GM18507 (cell line): Measurements from ENCODE around the gene RPS15.
"Not testable (repeated sequence)": the region's sequence is repeated elsewhere in the genome, so short reads cannot be mapped to it uniquely, and the experiment has no call there.

ENCODE experiments used
- DNase-seq: peaks from one replicate; pipeline ENCODE4 v3.0.0; 2011; ENCODE audit warnings: low read depth; ENCODE audit not compliant: insufficient read length; ENCODE audit errors: extremely low spot score
- FAIRE-seq: peaks from 2 replicates; lab custom pipeline; 2011; peaks lifted over from hg19 to GRCh38; lab: Jason Lieb, UNC

The RPS15 gene

DNA sequence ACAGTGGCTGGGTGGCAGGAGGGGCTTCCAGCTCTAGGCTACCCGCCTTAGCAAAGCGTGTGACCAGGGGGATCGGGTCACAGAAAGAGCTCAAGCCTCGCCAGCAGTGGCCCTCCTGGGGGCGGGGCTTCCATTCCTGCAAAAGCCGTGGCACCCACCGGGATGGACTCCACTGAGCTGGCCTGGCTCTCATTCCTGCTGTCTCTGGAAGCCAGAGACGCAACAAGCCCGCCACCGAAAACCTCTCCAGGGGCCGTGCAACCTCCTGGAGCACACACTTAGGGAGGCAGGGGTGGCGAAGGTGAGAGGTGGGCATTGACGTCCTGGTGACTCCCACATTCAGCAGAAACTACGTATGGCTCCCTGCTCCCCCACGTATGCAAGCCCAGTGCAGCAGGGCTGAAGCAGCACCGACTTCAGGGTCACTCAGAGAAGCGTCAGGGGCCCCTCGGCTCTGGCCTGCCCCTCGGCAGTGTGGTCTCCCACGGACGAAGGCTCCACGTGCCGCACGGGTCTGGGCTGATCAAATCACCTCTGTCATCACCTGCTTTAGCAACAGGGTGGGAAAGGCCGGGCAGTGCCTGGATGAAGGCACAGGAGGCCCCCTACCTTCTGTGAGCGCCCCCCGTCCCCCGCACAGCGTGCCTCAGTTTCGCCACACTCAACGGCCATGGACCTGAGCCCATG is 37.7 kb downstream of the RPS15 start:
- no peak for DNase-seq
- FAIRE-seq = no peak

DNA sequence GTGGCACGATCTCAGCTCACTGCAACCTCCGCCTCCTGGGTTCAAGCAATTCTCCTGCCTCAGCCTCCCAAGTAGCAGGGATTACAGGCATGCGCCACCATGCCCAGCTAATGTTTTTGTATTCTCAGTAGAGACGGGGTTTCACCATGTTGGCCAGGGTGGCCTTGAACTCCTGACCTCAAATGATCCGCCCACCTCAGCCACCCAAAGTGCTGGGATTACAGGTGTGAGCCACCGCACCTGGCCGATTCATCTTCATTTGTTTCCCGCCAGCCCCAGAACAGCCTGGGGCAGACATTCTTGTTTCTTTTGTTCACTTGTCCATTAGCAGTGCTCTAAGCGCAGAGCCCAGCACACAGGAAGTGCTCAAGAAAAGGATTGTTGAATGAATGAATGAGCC is 38.9 kb downstream of the RPS15 start:
- DNase-seq, FAIRE-seq: not testable (repeated sequence)

DNA sequence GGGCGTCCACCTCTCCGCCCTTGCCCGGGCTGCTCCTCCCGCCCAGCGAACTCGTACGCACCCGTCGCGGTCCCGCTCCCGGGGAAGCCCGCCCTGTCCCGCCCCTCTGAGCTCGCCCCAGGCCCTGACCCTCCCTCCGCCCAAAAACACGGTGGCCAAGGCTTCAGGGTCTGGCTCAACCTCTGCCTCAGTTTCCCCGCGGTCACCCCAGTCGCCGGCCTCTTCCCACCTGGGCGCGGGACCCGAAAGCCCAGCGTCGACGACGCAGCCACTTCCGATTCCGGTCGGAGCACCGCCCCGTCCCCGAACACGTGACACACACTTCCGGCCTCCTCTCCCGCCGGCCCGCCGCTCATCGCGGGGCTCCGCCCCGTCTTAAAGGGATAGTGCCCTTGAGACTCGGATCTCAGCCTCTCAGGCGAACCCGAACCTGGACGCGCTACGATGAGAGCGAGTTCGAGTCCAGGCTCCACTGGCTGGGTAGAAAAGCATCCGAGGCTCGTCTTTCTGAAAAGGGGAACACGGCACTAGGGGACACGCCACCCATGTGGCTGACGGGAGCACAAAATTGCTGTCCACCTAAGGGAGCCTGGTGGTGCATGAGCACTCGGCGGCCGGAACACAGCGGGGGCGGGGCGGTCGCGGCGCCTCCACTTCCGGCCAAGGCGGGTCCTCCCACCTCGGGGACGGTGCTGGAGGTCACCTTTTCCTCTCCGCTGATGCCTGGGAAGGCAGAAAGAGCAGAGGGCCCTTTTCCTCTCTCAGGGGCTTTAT is 40.9 kb downstream of the RPS15 start, which contains the start of gene C19orf25:
TSS of gene C19orf25 (minus strand) at position 282 of the 774 bp plus-strand sequence. CDS start 312 bp downstream, outside the sequence.
- FAIRE-seq = peak; percentile 99

DNA sequence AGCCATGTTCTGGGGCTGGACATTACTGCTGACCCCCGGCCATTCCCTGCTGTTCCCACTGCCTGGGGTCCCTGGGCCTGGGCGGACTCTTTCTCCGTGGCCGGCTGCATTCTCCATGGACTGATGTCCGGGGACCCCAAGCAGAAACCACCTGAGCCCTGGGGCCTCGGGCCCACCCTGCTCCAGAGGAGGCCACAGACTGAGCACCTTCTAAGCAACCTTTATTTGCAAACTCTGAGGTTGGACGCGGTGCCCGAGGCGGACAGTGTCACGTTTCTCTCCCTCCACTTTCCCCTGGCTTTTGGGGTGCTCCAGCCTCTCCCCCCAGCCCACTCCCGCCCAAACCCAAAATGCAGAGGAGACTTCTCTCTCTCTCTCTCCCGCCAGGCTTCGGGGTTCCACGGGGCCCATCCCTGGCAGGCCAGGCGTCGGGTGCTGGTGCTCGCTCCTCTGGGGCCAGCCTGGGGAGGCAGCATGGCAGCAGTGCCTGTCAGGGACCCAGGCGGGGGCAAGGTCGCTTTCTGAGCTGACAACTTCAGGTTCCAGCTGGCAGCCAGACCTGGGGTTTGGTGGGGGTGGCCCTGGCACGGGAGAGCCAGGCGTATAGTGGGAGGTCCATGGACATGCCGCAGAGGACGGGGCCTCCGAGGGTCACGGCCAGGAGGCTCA is 43.2 kb downstream of the RPS15 start:
- FAIRE-seq (no peak), DNase-seq (no peak)

More for the DNA sequence above, 40.9 kb downstream of the RPS15 start, which contains the start of gene C19orf25:
- peak; percentile 95 for DNase-seq

DNA sequence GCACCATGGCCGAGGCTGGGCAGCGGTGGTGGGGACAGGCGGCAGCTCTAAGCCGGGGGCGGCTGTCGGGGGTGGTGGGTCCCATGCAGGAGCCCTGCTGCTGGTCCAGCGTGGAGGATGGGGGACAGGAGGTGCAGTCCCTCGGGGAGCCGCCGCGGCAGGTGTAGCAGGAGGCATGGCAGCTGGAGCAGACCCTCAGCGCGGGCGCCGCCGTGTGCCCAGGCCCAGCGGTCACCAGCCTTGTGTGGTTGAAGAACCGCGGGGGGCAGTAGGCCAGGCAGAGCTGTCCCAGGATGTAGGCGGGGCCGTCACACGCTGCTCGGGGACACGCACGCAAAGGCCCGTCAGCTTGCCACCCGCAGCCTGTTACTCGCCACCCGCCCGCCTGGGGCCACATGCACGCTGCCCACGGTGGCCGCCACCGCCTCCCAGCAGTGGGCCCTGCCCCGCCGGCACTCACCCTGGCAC is 43.7 kb downstream of the RPS15 start:
- FAIRE-seq (no peak), DNase-seq (no peak)

DNA sequence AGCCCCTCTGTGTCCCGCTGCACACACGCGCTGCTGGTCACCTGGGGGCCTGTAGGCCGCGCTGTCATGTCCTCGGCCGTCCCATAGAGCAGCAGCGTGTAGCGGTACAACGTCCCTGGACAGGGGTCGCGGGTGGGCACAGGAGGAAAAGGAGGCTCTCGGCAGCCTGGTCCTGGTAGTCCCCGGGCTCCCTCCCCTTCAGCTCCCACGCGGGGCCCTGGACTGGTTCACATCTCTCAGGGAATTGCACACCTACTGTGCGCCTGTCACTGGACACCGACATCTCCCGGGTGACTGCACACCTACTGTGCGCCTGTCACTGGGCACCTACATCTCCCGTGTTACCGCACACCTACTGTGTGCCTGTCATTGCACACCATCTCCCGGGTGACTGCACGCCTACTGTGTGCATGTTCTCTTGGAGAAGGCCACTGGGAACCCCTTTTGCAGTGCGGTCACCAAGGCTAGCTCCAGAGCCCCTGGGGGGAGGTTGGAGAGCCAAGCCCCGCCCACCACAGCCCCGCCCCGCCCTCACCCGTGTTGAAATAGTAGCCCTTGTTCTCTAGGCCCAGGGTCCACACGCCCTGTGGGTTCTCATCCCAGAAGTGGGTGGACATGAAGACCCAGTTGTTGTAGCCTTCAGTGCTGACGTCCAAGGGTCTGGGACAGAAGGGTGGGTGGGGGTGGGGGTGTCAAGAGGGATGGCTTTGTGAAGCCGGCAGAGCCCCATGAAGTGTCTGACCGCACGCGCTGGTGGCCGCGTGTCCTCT is 44.4 kb downstream of the RPS15 start:
- FAIRE-seq (no peak), DNase-seq (no peak)

DNA sequence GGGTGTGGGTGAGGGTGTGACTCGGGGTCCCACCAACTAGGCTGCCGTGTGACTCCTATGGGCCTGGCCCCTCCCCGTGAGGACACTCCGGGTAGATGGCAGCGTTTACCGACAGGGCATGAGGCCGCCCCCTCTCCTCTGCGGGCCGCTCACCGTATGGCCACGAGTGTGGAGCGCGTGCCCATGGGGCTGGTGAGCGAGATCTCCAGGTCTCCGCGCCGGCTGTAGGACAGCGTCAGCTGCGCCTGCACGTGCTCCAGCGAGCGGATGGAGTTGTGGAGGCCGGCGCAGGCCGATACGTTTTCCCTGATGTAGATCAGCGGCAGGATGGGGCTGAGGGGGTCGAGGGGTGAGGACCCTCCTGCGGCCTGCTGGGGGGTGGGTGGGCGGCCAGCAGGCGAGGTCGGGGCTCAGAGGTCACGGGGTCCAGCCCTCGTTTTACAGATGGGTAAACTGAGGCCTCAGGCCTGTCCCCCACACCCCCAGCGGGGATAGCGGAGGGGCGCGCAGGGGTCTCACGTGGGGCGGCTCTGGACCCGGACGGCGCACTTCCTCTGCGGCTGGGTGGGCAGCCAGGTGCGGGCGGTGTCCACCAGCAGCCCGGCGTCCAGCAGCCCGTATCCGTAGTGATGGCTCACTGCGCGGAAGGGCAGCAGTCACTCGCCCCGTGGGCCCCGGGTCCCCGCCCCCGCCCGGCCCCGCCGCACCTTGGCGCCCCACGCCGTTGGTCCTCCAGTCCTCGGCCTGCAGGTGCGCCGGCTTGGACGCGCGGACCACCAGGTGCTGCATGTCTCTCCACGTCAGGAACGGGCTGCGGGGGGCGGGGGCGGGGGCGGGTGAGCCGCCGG is 45.2 kb downstream of the RPS15 start:
- FAIRE-seq = no peak
- DNase-seq = no peak

DNA sequence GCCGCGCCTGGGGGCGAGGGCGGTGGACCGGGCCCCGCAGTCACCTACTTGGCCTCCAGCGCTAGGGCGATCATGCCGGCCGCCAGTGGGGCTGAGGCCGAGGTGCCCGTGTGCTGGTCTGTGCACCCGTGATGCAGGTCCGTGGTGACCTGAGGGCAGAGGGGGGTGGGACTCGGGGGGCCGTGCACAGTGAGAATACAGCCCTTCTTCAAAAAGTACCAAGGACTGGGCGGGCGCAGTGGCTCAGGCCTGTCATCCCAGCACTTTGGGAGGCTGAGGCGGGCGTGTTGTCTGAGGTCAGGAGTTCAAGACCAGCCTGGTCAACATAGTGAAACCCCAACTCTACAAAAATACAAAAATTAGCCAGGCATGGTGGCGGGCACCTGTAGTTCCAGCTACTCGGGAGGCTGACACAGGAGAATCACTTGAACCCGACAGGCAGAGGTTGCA is 45.8 kb downstream of the RPS15 start:
- no peak for FAIRE-seq

DNA sequence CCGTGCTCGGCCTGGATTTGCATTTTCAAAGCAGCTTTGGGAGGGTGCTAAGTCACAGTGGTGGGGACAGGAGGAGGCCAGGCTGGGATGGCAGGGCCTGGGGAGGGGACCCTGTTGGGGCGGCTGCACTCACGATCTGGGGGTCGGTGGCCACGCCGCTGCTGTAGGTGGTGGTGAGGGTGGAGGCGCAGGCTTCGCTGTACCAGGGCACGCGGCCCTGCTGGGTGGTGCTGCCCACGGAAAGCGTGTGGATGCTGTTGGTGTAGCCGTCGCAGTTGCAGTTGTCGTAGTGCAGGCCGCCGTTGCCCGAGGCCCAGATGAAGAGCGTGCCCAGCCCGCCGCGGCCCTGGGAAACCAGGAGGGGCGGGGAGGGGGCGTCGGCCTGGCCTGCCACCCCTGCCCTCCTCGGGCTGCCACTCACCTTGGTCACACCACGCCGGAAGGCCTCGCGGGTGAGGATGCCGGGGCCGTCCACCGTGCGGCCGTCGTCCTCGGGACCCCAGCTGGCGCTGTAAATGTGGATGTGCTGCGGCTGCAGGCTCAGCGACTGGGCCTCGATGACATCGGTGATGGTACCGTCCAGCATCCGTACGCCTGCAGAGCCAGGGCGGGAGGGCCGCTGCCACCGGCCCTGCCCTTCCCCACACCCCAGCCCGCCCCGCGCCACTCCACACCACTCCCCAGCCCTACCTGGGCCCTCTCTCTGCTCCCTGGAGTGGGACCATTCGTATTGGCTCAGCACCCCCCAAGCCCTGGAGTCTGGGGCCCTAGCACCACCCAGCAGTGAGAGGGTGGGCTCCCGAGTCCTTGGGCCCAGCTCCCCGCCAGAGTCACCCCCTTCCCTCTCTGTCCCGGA is 48.8 kb downstream of the RPS15 start:
- DNase-seq = no peak
- no peak for FAIRE-seq

More for the DNA sequence above, 45.8 kb downstream of the RPS15 start:
- no peak for DNase-seq

DNA sequence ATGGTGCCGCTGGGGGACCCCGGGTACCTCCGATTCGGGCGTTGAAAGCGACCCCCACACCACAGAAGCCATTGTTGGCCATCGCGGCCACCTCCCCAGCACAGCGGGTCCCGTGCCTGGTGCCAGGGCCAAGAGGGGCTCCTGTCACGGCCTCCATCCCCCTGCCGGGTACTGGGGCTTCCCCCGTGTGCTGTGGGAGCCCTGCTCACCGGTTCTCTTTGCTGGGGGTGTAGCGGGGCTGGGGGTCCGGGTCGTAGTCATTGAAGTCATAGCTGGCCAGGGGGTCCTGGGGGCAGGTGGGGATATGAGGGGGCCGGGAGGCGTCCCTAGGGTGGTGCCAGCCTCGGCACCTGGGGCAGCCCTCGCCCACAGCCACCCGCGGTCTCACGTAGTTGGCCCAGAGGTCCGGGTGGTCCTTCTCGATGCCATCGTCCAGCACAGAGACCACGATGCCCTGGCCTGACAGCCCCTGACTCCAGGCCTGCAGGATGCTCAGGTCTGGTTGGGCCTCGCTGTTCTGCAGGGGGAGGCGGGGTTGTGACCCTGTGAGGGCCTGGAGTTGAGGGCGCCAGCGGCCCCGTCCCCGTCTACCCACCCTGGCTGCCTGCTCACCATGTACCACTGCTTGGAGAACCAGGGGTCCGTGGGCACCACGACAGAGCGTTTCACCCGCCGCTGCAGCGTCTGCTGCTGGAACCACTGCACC is 49.5 kb downstream of the RPS15 start:
- no peak for FAIRE-seq
- DNase-seq = no peak

DNA sequence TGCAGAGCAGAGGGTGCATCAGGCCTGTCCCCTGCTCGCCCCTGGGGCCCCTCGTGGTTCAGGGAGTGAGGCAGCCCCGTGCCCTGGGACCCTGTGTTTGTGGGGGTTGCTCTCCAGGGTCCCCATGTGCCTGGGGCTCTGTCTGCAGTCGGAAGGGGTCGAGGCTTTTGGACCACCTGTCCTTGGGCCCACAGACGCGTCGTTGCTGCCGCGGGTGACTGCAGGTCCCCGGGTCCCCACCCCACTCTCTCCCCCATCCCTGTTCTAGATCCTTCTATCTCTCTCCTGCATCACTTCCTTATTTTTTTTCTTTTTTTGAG is 50.0 kb downstream of the RPS15 start:
- DNase-seq (no peak), FAIRE-seq (no peak)

DNA sequence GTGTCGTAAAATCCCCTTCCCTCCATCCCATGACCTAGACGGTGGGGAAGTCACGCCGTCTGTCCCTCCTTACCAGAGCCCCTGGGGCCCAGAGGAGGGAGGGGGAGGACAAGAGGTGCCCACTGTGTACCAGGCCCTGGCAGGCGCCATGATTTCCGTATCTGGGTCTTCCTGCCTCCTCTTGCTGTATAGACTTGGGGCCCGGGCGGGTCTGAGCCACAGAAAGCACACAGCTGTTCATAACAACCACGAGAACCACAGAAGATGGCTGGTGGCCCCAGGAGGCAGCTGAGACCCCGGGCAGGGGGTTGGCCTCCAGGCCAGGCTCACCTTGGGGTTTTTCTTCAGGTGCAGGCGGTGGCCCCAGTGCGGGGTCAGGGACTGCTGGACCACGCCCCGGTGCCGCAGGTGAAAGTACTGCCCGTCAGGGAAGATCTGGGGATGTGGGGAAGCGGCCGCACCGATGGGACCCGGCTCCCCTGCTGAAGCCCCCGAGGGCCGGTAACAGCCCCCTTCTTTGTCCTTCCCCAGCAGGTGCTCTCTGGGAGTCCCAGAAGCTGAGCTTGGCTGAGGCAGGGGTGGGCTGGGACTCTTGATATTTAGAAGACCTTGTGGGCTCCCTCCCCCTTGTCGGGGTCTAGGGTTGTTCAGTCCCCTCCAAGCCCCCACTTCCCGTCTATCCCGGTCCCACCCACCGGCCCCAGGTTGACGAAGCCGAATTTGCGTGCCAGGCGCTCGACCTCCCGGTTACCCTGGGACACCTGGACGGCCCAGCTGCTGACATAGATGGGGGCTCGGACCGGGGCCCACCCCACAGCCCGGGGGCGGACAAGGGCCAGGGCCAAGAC is 51.5 kb downstream of the RPS15 start:
- FAIRE-seq (no peak), DNase-seq (no peak)
